ENCODE results near the gene SDR42E1.

GRCh38 chr16:81942007-81942601 lies 69.2 kb downstream of the SDR42E1 start:
- TF ChIP-seq CTCF (IDR thresholded peaks at IDR 0.05) (no peak), EZH2phosphoT487 (IDR thresholded peaks at IDR 0.05) (no peak)
